ENCODE data around the gene C1QTNF1. TPM values are rescaled to one million over a fixed set of nuclear protein-coding genes. Genes with fewer than 3 reads are reported as not detected.

Gene C1QTNF1
- total RNA-seq, 1 experiment from 2014 or later = 4.0 TPM

DNA sequence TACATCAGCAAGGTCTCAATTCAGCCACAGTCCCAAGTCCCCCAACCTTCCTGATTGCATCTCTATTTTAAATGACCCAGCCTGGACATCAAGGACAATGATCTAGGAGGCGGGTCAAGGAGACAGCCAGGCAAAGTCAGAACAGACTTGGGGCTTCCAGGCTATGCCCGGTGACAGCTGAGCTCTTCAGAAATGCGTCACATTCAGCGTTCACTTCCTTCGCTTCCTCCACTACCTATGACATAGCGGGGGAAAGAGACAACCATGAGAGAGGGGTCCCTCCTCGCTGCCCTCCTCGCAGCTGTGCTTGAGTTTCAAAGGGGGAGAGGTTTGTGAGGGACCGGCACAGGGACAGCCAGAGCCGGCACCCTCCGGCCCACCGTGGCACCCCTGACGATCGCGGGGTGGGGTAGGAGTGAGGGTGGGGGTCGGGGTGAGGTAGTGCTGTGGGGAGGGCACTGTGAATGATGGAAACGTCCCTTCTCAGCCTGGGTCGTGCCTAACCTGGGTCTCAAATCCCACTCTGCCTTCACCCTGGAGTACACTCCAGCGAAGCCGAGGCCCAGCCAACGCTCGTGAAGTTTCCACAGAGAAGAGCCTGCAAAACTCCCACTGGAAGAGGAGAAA is 31.9 kb upstream of the C1QTNF1 start:
- Histone ChIP-seq H3K4me2 (ENCODE audit: low read length) (no peak overlapping the region), H3K9me3 (ENCODE audit: control insufficient read depth in 1 of 2, insufficient read depth in 1 of 2, low read depth in 1 of 2, low read length in 2 of 2) (no peaks in the 10 kb centered on the region), H3K36me3 (ENCODE audit: control insufficient read depth in 1 of 2, insufficient read depth in 2 of 2, low read length in 2 of 2) (peaks cover 39 to 66% of the 10 kb centered on the region in 2 experiments; a peak in 3 of 4 replicates), H3K9ac (ENCODE audit: low read length) (no peak overlapping the region), H3K79me2 (ENCODE audit: insufficient read depth, low read length) (peaks cover 36% of the 10 kb centered on the region), H3K27me3 (ENCODE audit: insufficient read depth, low read length) (no peaks in the 10 kb centered on the region), H2AFZ (ENCODE audit: low read depth, low read length, poor library complexity, severe bottlenecking) (no peak overlapping the region), H3K27ac (ENCODE audit: low read depth, low read length) (no peak overlapping the region), H3K4me1 (ENCODE audit: control insufficient read depth in 1 of 2, insufficient read depth in 2 of 2, low read length in 2 of 2) (peaks cover 7 to 17% of the 10 kb centered on the region in 2 experiments), H4K20me1 (ENCODE audit: insufficient read depth) (no peaks in the 10 kb centered on the region; the same call in 1 of the 2 replicates), H3K9me2 (ENCODE audit: insufficient read depth) (no peaks in the 10 kb centered on the region), H3K4me3 (replicated peaks in 1 of 2; ENCODE audit: low read depth in 1 of 2, low read length in 2 of 2) (no peak overlapping the region)
- ChIA-PET RAD21 (ENCODE audit: low non-redundant PET in 1 of 2, low total read pairs in 2 of 2, uncharacterized antibody in 2 of 2, unreplicated experiment in 2 of 2) (no interaction called here), CTCF (no interaction called here), POLR2A (no interaction called here)
- TF ChIP-seq SRF (IDR thresholded peaks at IDR 0.05; ENCODE audit: low read depth) (no peak), FOSL1 (IDR thresholded peaks at IDR 0.05; ENCODE audit: low read depth) (no peak), CEBPB (IDR thresholded peaks at IDR 0.05; ENCODE audit: low read depth) (no peak), ZNF274 (IDR thresholded peaks at IDR 0.05; ENCODE audit: low read depth, low read length) (no peak), JUND (IDR thresholded peaks at IDR 0.05) (no peak), EGR1 (IDR thresholded peaks at IDR 0.05; ENCODE audit: low read depth) (no peak), POLR2AphosphoS5 (IDR thresholded peaks at IDR 0.05; ENCODE audit: low read depth, low read length) (no peak), ZFX (IDR thresholded peaks at IDR 0.05) (no peak), SP1 (IDR thresholded peaks at IDR 0.05; ENCODE audit: low read depth) (no peak), RAD21 (IDR thresholded peaks at IDR 0.05; ENCODE audit: low read depth) (no peak)
- TF ChIP-seq, protein P1, sequence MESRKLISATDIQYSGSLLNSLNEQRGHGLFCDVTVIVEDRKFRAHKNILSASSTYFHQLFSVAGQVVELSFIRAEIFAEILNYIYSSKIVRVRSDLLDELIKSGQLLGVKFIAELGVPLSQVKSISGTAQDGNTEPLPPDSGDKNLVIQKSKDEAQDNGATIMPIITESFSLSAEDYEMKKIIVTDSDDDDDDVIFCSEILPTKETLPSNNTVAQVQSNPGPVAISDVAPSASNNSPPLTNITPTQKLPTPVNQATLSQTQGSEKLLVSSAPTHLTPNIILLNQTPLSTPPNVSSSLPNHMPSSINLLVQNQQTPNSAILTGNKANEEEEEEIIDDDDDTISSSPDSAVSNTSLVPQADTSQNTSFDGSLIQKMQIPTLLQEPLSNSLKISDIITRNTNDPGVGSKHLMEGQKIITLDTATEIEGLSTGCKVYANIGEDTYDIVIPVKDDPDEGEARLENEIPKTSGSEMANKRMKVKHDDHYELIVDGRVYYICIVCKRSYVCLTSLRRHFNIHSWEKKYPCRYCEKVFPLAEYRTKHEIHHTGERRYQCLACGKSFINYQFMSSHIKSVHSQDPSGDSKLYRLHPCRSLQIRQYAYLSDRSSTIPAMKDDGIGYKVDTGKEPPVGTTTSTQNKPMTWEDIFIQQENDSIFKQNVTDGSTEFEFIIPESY (IDR thresholded peaks at IDR 0.05; ENCODE audit: extremely low read depth, insufficient replicate concordance, low read length) = no peak
- no peak for DNase-seq (ENCODE audit: low read depth, low spot score)
- BruUV-seq (replicated peaks) = no TSS peak
- ATAC-seq = no peak
- intact Hi-C loops (cut with micrococcal nuclease) = no loop called here

Data from HCT116 (cell line).